Epithelial cell of esophagus (primary cell): Measurements from ENCODE around the gene SSBP3.

Source experiments
- DNase-seq: peaks from one replicate; pipeline ENCODE4 v3.0.0; 2010; ENCODE audit warnings: low read depth
- H3K4me3 ChIP-seq: 2 replicates; pipeline ENCODE4 v1.5.1; 2011; ENCODE audit warnings: mild to moderate bottlenecking, low read length, control low read depth
- CTCF ChIP-seq: IDR thresholded peaks from 2 replicates; pipeline ENCODE4 v1.5.1; 2011; ENCODE audit warnings: low read depth, mild to moderate bottlenecking, low read length, control low read depth, inconsistent platforms; ENCODE audit not compliant: insufficient read depth; ENCODE audit errors: missing control alignments

The SSBP3 gene

DNA sequence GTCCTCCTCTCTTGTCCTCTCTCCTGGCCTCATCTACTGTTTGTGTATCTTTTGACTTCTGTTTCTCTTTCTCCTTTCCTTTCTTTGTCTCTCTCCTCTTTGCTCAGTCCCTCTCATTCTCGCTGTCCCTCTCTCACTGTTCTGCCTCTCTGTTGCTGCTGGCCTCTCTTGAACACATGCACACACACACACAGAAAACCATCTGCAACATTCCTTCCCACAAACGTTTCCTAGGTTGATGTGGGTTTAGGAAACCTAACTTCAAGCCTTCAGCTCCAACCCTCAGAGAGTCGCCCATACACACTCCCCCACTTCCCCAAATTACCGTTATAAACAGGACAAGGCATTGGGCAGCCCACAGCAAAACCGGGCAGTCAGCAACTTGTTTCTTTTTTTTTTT, 10.9 kb upstream of the SSBP3 start:
- DNase-seq, result no peak
- no peak for TF ChIP-seq CTCF
- H3K4me3 ChIP-seq, result no peak overlapping the region

DNA sequence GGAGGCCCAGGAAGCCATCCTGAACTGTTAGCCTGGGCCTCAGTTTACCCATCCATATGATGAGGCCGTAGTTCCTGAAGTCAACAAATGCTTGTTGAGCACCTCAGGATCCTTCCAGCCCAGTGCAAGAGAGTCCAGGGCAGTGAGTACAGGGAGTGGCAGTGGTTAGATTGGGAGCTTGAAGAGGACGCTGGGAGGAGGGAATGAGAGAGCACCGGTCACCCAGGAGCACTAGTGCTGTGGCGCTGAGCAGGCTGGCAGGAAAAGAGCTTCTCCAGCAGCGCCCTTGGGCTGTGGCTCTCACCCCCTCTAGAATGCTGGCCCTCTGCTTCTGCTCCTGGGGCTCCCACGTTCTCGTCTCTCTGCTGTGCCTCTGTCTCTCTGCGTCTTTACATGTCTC, 10.2 kb upstream of the SSBP3 start:
- no peak for TF ChIP-seq CTCF

GRCh38 chr1:54415991-54416390, 9.8 kb upstream of the SSBP3 start:
- TF ChIP-seq CTCF, result no peak
- H3K4me3 ChIP-seq, result no peak overlapping the region
- DNase-seq, result no peak

More for the DNA sequence above, 10.2 kb upstream of the SSBP3 start:
- DNase-seq, result no peak
- H3K4me3 ChIP-seq, result no peak overlapping the region

DNA sequence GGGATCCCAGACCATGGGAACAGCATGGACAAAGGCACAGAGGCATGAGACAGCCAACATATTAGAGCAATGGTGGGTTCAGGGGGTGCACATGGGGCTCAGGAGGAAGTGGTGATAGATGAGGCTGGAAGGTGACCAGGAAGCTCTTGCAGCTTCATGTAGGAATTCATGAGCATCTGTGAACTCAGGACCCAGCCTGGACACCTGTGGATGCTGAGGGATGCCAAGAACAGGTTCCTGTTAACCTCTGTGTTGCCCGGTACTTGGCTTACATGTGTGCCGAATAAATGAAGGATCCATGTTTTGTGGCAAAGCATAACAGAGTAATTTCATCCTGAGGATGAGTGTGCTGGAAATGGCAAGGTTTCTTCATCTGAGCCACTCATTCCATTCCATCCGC, 9.3 kb upstream of the SSBP3 start:
- no peak overlapping the region for H3K4me3 ChIP-seq
- DNase-seq, result no peak
- no peak for TF ChIP-seq CTCF

DNA sequence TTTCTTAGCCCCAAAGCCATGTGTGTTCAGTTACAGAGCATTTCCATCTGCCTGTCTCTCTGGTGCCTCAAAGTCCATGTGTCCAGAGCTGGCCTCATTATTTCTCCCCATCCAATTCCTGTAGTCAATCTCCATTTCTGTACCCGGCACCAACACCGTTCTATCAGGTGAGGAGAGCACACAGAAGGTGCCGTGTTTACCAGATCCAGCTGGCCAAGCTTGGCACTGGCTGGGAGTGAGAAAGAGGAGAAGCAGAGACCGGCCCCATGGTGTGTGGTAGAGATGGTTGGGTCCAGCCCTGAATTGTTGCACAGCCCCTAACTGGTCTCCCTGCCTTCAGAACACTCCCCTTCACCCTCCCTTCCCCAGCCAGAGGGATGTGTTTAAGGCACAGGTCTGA, 7.5 kb upstream of the SSBP3 start:
- DNase-seq, result no peak
- H3K4me3 ChIP-seq, result no peak overlapping the region
- no peak for TF ChIP-seq CTCF

DNA sequence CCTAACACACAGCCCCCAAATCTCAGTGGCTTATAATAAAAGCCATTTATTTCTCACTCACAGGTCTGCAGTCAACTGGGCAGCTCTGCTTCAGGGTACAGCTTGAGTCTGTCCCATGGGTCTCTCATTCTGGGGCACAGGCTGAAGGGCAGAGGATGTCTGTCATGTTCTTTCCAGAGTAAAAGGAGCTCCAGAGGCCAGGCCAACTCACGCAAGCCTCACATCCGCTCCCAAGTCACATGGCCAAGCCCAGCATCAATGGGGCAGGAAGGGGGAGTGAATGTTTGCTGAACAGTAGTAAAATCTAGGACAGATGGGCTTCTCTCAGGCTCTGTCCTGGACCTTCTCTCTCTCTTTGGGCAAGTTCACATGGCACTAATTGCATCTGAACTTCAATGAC, 7.1 kb upstream of the SSBP3 start:
- peak; percentile 26 for DNase-seq
- no peak overlapping the region for H3K4me3 ChIP-seq
- TF ChIP-seq CTCF, result no peak

- TF ChIP-seq CTCF, result no peak
Observed at GRCh38 chr1:54410359-54410758, 4.2 kb upstream of the SSBP3 start.

More at GRCh38 chr1:54410359-54410758, 4.2 kb upstream of the SSBP3 start:
- H3K4me3 ChIP-seq, result no peak overlapping the region
- no peak for DNase-seq
